Ramos (cell line): ENCODE data around the gene UTP14C.
"Not testable (repeated sequence)": the region's sequence is repeated elsewhere in the genome, so short reads cannot be mapped to it uniquely, and the experiment has no call there.

ENCODE experiments used
- in situ Hi-C: fragments of 300-500 bp; cut with MboI; formaldehyde crosslinking; loops from one replicate; pipeline ENCODE4 v1.14.3; 2022; ENCODE audit warnings: low sequenced_read_pairs; ENCODE audit not compliant: unreplicated experiment

UTP14C gene

DNA sequence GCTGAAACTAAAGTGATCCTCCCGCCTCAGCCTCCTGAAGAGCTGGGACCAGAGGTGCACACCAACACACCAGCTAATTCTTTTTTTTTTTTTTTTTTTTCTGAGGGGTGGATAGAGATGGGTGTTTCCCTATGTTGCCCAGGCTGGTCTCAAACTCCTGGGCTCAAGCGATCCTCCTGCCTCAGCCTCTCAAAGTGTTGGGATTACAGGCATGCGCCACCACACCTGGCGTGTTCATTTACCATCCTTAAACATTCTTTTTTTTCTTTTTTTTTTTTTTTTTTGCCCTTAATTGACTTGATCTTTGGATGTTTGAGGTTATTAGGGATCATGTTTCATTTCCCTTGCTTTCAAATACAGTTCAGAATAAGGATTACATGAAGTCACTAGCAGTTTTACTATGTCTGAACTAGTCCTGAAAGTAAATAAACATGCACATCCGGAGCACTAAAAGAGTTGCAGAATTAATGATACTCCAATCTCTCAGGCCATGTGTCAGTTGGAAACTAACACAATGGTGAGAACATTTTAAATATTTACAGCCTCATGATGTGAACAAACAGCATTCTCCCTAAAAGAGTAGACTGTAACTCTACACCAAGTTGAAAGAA is 10.2 kb downstream of the UTP14C start:
- in situ Hi-C loops, result no loop called here

- in situ Hi-C loops, result no loop called here
Measured at GRCh38 chr13:52036037-52036436, 11.5 kb downstream of the UTP14C start.

GRCh38 chr13:52043675-52044074 is 19.2 kb downstream of the UTP14C start:
- in situ Hi-C loops, result no loop called here

DNA sequence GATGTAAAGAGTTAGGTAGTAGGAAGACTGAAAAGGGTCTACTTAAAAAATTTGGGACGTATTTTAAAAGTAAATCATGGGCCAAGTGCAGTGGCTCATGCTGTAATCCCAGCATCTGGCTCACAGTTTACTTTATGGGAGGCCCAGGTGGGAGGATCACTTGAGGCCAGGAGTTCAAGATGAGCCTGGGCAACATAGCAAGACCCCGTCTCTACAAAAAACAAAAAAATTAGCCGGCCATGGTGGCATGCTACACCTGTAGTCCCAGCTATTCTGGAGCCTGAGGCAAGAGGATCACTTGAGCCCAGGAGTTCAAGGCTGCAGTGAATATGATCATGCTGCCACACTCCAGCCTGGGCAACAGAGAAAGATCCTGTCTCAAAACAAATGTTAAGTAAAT is 23.0 kb downstream of the UTP14C start:
- in situ Hi-C loops, result no loop called here

DNA sequence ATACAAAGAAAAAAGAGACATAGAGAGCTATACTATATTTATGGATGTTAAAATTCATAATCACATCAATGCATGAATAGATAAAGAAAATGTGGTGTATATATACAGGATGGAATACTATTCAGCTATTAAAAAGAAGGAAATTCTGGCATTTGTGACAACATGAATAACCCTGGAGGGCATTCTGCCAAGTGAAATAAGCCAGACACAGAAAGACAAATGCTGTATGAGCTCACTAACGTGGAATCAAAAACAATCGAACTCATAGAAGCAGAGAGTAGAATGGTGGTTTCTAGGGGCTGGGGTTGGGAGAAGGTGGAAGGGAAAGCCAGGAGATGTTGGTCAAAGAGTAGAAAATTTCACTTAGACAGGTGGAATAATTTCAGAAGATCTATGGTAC is 24.0 kb downstream of the UTP14C start:
- in situ Hi-C loops, result no loop called here

DNA sequence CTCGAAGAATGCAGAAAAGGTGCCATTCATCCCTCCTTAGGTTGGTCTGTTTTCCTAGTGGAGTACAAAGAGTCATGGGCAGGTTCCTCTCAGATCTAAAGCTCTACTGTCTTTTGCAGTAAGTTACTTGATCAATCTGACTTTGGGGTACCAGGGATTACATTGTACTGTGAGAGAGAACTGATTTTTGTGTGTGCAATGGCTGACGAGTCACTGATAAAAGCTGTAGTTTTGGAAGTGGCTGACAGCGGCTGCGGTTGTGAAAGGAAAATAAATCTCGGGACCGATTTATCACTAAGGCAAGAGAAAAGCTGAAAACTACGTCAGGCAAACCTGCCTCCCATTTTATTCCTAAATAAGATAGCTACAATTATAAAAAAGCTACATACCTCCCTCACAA is 26.9 kb downstream of the UTP14C start:
- in situ Hi-C loops, result no loop called here

DNA sequence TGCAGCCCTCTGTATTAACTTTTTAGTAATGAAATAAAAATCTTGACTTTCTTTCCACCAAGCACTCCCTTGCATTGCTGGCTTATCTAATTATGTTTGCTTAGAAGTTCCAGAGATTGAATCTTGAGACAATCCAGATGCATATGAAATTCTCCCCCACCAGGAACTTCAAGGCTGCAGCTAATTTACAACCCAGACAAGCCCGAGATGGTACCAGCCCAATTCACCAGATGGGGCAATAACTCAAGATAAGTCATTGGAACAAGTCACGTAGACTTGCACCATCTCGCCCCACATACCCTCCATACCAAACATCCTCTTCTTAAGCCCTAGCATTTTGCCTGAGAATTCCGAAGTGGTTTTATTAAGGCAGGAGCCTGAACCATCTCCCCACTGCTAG is 29.0 kb downstream of the UTP14C start:
- in situ Hi-C loops, result no loop called here

DNA sequence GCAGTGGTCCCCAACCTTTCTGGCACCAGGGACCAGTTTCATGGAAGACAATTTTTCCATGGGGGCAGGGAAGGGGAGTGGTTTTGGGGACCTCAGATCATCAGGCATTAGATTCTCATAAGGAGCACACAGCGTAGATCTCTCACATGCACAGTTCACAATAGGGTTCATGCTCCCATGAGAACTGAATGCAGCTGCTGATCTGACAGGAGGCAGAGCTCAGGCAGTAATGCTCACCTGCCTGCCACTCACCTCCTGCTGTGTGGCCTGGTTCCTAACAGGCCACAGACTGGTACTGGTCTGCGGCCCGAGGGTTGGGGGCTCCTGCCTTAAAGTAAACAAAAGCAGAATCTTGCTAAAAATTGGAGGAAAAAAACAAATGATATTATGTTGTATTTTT is 36.6 kb downstream of the UTP14C start:
- in situ Hi-C loops, result not testable (repeated sequence)

DNA sequence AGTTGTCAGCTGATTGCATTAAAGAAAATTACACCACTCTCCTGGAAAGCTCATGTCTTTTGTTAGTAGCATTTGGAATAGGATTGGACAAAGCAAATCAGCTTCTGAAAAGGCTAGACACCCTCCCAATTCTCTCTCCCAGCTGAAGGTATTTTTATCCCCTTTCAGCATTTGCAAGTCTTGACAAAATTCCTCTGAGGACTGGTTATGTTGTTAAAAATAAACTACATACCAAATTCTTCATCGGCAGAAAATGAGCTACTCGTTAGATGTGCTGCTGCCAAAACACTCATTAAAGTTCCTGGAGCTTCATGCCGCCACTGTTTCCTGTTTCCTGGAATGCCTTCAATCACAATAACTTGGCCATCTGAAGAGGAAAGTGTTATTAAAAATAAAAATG is 37.1 kb downstream of the UTP14C start:
- in situ Hi-C loops, result no loop called here

DNA sequence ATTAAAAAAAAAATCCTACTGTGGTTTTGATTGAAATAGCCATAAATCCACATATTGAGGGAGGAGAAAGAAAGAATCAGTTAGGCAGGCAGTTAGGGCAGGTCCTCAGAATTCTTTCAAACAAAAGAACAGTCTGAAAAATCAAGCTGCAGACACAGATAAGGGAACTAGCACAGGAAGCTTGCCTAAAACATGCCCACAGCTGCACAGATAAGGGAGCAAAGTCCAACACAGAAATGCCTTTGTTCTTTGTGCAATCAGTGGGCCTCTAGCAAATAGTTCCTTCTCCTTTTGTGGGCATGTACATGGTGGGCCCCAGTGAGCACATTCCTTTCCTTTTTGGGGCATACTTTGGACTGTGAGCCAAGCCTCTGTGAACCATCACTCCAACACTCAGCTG is 42.7 kb downstream of the UTP14C start:
- in situ Hi-C loops, result no loop called here

DNA sequence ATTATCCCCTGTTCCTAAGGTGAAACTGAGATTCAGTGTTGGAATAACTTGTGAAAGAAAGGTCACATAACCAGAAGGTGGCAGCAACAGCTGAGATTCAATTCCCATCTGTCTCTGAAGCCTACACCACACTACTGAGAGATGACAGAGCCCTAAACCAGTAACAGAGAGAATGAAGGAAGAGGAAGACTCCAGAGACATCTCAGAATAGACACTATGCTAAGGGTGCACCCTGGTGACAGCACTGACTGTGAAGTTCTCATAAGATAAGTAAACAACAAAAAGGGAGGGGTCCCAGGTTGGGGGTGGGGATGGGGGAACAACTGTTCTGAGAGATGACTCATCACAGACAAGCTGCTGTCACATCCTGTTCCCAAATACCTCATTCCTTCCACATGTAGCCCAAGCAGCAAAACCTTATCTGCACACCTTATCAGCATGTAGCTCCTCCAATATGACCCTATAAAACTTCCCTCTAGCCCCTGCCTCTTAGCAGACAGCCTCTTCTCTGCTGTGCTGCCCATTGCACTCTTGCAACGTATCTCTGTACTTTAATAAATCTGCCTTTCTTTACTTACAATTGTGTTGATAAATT is 46.5 kb downstream of the UTP14C start:
- in situ Hi-C loops, result no loop called here
